C4-2B (cell line): ENCODE data around the gene ASIC4.

ENCODE experiments used
- H3K27ac ChIP-seq: fragments of 450-650 bp; 2 replicates; pipeline ENCODE4 v1.5.1; 2017
- CTCF ChIP-seq: fragments of 450-650 bp; conservative IDR thresholded peaks from 2 replicates; pipeline ENCODE4 v1.5.1; 2017; ENCODE audit warnings: mild to moderate bottlenecking
- ZFX ChIP-seq: fragments of 450-650 bp; IDR thresholded peaks from 2 replicates; pipeline ENCODE4 v1.6.1; 2017

Gene ASIC4

GRCh38 chr2:219545295-219545942, 31.1 kb downstream of the ASIC4 start:
- no peak overlapping the region for H3K27ac ChIP-seq
- TF ChIP-seq ZFX: no peak
- no peak for TF ChIP-seq CTCF

- H3K27ac ChIP-seq: no peak overlapping the region
- TF ChIP-seq CTCF: no peak
- no peak for TF ChIP-seq ZFX
Observed at GRCh38 chr2:219545943-219546352, 31.7 kb downstream of the ASIC4 start.

- TF ChIP-seq CTCF (no peak), ZFX (no peak)
- H3K27ac ChIP-seq: no peak overlapping the region
Observed at GRCh38 chr2:219547621-219548020, 33.3 kb downstream of the ASIC4 start.

- TF ChIP-seq ZFX (no peak), CTCF (no peak)
- no peak overlapping the region for H3K27ac ChIP-seq
Observed at GRCh38 chr2:219548990-219549389, 34.7 kb downstream of the ASIC4 start.

GRCh38 chr2:219549619-219550018, 35.3 kb downstream of the ASIC4 start:
- TF ChIP-seq ZFX (no peak), CTCF (no peak)
- H3K27ac ChIP-seq: no peak overlapping the region

- H3K27ac ChIP-seq: no peak overlapping the region; the same call in 1 of the 2 replicates
- TF ChIP-seq CTCF: no peak
- TF ChIP-seq ZFX: no peak
Observed at GRCh38 chr2:219551441-219552381, 37.4 kb downstream of the ASIC4 start.
